Measurements from ENCODE around the gene ZSCAN18. TPM values are rescaled to one million over a fixed set of nuclear protein-coding genes. Genes with fewer than 3 reads are reported as not detected.

The ZSCAN18 gene
- total and polyA plus RNA-seq, 2 of the 13 experiments (the other 11 are each of a cell fraction or from before 2014, with no cell fraction given): not detected

- TF ChIP-seq, protein P1, sequence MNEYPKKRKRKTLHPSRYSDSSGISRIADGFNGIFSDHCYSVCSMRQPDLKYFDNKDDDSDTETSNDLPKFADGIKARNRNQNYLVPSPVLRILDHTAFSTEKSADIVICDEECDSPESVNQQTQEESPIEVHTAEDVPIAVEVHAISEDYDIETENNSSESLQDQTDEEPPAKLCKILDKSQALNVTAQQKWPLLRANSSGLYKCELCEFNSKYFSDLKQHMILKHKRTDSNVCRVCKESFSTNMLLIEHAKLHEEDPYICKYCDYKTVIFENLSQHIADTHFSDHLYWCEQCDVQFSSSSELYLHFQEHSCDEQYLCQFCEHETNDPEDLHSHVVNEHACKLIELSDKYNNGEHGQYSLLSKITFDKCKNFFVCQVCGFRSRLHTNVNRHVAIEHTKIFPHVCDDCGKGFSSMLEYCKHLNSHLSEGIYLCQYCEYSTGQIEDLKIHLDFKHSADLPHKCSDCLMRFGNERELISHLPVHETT (CRISPR knock-in tag; conservative IDR thresholded peaks at IDR 0.05): no peak
- TF ChIP-seq ZNF839 (CRISPR knock-in tag; IDR thresholded peaks at IDR 0.05; ENCODE audit: borderline replicate concordance): no peak
- TF ChIP-seq, protein P2, sequence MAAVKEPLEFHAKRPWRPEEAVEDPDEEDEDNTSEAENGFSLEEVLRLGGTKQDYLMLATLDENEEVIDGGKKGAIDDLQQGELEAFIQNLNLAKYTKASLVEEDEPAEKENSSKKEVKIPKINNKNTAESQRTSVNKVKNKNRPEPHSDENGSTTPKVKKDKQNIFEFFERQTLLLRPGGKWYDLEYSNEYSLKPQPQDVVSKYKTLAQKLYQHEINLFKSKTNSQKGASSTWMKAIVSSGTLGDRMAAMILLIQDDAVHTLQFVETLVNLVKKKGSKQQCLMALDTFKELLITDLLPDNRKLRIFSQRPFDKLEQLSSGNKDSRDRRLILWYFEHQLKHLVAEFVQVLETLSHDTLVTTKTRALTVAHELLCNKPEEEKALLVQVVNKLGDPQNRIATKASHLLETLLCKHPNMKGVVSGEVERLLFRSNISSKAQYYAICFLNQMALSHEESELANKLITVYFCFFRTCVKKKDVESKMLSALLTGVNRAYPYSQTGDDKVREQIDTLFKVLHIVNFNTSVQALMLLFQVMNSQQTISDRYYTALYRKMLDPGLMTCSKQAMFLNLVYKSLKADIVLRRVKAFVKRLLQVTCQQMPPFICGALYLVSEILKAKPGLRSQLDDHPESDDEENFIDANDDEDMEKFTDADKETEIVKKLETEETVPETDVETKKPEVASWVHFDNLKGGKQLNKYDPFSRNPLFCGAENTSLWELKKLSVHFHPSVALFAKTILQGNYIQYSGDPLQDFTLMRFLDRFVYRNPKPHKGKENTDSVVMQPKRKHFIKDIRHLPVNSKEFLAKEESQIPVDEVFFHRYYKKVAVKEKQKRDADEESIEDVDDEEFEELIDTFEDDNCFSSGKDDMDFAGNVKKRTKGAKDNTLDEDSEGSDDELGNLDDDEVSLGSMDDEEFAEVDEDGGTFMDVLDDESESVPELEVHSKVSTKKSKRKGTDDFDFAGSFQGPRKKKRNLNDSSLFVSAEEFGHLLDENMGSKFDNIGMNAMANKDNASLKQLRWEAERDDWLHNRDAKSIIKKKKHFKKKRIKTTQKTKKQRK (IDR thresholded peaks at IDR 0.05; ENCODE audit: low read length): no peak
Observed at GRCh38 chr19:58098682-58098998, 609 bp upstream of the ZSCAN18 start (continued).

- in situ Hi-C loops (cut with HindIII; ENCODE audit: extremely low pct_ligation_motif_present, low pct_unique_long_range_greater_than_20kb) (no loop called here), intact Hi-C loops (cut with micrococcal nuclease; ENCODE audit: unreplicated experiment) (no loop called here)
- Histone ChIP-seq H2AFZ (ENCODE audit: low read length) (no peak overlapping the region), H3K4me1 (ENCODE audit: insufficient read depth, low read length) (no peaks in the 10 kb centered on the region), H3K4me2 (ENCODE audit: low read depth, low read length) (no peak overlapping the region), H4K20me1 (ENCODE audit: insufficient read depth, low read length) (no peaks in the 10 kb centered on the region), H3K27ac (ENCODE audit: extremely low read length, insufficient read depth, low read length) (no peak overlapping the region), H3K36me3 (replicated peaks in 1 of 2; ENCODE audit: control insufficient read depth in 1 of 2, insufficient read depth in 2 of 2, low read length in 2 of 2) (no peaks in the 10 kb centered on the region), H3K4me3 (replicated peaks in 1 of 3; ENCODE audit: insufficient read depth in 1 of 3, low read depth in 2 of 3, low read length in 3 of 3) (no peak overlapping the region), H3K27me3 (ENCODE audit: control insufficient read depth in 1 of 2, insufficient read depth in 2 of 2, low read length in 2 of 2) (no peaks in the 10 kb centered on the region), H3K9me3 (ENCODE audit: low read length) (peaks cover 89% of the 10 kb centered on the region), H3K9ac (ENCODE audit: insufficient read depth, low read depth, low read length) (no peak overlapping the region), H3K79me2 (ENCODE audit: insufficient read depth, low read length) (no peaks in the 10 kb centered on the region)
- ChIA-PET CTCF (ENCODE audit: low intra/inter-chr PET ratio, low total read pairs) (no interaction called here), POLR2A (no interaction called here)
- ATAC-seq: no peak
- BruUV-seq (replicated peaks): no TSS peak
- no peak for DNase-seq (ENCODE audit: low spot score)
- FAIRE-seq: no peak
- WGBS (ENCODE audit: low lambda C conversion rate): 49% methylated on average over 7 of the region's 8 CpGs
- TF ChIP-seq NR2C2 (CRISPR knock-in tag; IDR thresholded peaks at IDR 0.05; ENCODE audit: borderline replicate concordance) (no peak), PLRG1 (conservative IDR thresholded peaks at IDR 0.05) (no peak), ZNF577 (CRISPR knock-in tag; IDR thresholded peaks at IDR 0.05; ENCODE audit: borderline replicate concordance, low read depth) (no peak), ZNF558 (CRISPR knock-in tag; IDR thresholded peaks at IDR 0.05; ENCODE audit: borderline replicate concordance) (no peak), AGO2 (optimal IDR thresholded peaks at IDR 0.05; ENCODE audit: low read depth, low read length) (no peak), ETV6 (CRISPR knock-in tag; conservative IDR thresholded peaks at IDR 0.05) (no peak), ZSCAN31 (CRISPR knock-in tag; IDR thresholded peaks at IDR 0.05; ENCODE audit: low read depth) (no peak), IRF2 (CRISPR knock-in tag; IDR thresholded peaks at IDR 0.05) (no peak), ZNF570 (CRISPR knock-in tag; IDR thresholded peaks at IDR 0.05; ENCODE audit: borderline replicate concordance) (no peak), ZNF282 (IDR thresholded peaks at IDR 0.05; ENCODE audit: partially characterized antibody) (no peak), DR1 (CRISPR knock-in tag; IDR thresholded peaks at IDR 0.05) (no peak), TCF7 (IDR thresholded peaks at IDR 0.05; ENCODE audit: low read depth) (no peak)
- TF ChIP-seq, protein P3, sequence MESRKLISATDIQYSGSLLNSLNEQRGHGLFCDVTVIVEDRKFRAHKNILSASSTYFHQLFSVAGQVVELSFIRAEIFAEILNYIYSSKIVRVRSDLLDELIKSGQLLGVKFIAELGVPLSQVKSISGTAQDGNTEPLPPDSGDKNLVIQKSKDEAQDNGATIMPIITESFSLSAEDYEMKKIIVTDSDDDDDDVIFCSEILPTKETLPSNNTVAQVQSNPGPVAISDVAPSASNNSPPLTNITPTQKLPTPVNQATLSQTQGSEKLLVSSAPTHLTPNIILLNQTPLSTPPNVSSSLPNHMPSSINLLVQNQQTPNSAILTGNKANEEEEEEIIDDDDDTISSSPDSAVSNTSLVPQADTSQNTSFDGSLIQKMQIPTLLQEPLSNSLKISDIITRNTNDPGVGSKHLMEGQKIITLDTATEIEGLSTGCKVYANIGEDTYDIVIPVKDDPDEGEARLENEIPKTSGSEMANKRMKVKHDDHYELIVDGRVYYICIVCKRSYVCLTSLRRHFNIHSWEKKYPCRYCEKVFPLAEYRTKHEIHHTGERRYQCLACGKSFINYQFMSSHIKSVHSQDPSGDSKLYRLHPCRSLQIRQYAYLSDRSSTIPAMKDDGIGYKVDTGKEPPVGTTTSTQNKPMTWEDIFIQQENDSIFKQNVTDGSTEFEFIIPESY (CRISPR knock-in tag; IDR thresholded peaks at IDR 0.05): no peak
- TF ChIP-seq, protein P4, sequence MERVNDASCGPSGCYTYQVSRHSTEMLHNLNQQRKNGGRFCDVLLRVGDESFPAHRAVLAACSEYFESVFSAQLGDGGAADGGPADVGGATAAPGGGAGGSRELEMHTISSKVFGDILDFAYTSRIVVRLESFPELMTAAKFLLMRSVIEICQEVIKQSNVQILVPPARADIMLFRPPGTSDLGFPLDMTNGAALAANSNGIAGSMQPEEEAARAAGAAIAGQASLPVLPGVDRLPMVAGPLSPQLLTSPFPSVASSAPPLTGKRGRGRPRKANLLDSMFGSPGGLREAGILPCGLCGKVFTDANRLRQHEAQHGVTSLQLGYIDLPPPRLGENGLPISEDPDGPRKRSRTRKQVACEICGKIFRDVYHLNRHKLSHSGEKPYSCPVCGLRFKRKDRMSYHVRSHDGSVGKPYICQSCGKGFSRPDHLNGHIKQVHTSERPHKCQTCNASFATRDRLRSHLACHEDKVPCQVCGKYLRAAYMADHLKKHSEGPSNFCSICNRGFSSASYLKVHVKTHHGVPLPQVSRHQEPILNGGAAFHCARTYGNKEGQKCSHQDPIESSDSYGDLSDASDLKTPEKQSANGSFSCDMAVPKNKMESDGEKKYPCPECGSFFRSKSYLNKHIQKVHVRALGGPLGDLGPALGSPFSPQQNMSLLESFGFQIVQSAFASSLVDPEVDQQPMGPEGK (CRISPR knock-in tag; IDR thresholded peaks at IDR 0.05): no peak
Observed at GRCh38 chr19:58097349-58097748, 682 bp downstream of the ZSCAN18 start.
